ENCODE data around the gene SPOCK1.

GRCh38 chr5:137058089-137058488 is 441.0 kb downstream of the SPOCK1 start:
- no peak for TF ChIP-seq CTCF (IDR thresholded peaks at IDR 0.05; ENCODE audit: poor library complexity)
- no peak for TF ChIP-seq EZH2 (IDR thresholded peaks at IDR 0.05; ENCODE audit: borderline replicate concordance)

All from hepatocyte (in vitro differentiated cells).